ENCODE measurements around the gene LRRC27. TPM values are rescaled to one million over a fixed set of nuclear protein-coding genes. Genes with fewer than 3 reads are reported as not detected.

Gene LRRC27
- total RNA-seq, 1 donor from 2014 or later, result 14.2 TPM

DNA sequence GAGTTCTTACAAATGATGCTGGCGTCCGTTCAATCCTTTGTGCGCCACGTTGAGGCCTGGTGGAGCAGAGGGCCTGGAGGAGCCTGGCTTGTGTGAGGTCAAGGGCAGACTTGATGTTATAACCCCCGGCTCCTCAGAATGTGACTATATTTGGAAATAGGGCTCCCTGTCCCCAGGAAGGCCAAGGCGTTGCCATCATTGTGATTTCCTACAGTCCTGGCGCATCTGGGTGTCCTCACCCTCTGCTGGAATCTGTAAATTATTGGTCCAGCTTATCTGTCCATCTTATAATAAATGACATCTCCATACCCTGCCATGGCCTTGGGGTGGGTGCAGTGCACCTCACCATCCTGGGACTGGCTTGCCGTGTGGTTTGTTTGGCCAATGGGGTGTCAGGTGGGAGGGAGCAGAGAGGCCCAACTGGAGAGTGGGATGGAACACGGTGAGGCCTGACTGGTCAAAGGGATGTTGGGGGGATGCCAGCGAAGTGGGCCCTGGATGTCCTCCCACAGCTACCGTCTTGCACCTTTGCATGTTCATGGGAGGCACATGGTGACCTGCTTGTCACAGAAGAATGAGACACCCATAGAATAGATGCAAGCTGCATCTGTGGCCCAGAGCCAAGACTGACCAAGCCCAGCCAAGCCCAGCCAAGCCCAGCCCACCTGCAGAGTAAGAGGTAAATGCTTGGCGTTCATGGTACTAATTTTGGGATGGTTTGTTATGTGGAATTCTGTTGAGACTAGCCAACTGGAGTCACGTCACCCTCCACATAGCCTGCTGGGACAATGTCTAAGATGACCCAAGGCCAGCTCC, 11.1 kb upstream of the LRRC27 start:
- Mint-ChIP-seq H3K27me3 (no peaks in the 10 kb centered on the region), H3K4me1 (ENCODE audit: unreplicated experiment) (peaks cover 6% of the 10 kb centered on the region), H3K27ac (no peak overlapping the region), H3K4me3 (no peak overlapping the region), H3K9me3 (no peaks in the 10 kb centered on the region), H3K36me3 (peaks cover 12% of the 10 kb centered on the region)
- no peak for DNase-seq (ENCODE audit: extremely low spot score, unreplicated experiment)
- TF ChIP-seq, protein P1, sequence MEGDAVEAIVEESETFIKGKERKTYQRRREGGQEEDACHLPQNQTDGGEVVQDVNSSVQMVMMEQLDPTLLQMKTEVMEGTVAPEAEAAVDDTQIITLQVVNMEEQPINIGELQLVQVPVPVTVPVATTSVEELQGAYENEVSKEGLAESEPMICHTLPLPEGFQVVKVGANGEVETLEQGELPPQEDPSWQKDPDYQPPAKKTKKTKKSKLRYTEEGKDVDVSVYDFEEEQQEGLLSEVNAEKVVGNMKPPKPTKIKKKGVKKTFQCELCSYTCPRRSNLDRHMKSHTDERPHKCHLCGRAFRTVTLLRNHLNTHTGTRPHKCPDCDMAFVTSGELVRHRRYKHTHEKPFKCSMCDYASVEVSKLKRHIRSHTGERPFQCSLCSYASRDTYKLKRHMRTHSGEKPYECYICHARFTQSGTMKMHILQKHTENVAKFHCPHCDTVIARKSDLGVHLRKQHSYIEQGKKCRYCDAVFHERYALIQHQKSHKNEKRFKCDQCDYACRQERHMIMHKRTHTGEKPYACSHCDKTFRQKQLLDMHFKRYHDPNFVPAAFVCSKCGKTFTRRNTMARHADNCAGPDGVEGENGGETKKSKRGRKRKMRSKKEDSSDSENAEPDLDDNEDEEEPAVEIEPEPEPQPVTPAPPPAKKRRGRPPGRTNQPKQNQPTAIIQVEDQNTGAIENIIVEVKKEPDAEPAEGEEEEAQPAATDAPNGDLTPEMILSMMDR (conservative IDR thresholded peaks at IDR 0.05), result no peak

DNA sequence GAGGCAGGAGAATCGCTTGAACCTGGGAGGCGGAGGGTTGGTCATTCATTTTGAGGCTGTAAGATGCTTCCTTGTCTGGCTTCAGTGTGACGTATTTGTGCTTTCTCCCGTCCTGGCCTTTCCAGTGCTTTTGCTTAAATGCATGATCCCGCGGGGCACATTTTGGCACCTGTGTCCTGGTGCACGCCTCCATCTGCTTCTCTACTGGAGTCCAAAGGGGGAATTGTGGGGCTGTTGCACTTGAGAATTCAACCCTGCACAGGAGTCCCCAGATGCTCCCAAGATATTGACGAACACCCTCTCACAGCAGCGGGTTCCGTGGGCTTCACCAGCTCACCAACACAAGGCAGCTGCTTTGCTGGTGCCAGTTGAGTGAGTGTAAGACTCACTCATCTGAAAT, 10.3 kb upstream of the LRRC27 start:
- peaks cover 6% of the 10 kb centered on the region for H3K4me1 Mint-ChIP-seq (ENCODE audit: unreplicated experiment)
- no peaks in the 10 kb centered on the region for H3K9me3 Mint-ChIP-seq
- no peak overlapping the region for H3K4me3 Mint-ChIP-seq
- TF ChIP-seq, protein P1 (conservative IDR thresholded peaks at IDR 0.05), result no peak
- no peak for DNase-seq (ENCODE audit: extremely low spot score, unreplicated experiment)
- H3K27me3 Mint-ChIP-seq, result no peaks in the 10 kb centered on the region
- H3K36me3 Mint-ChIP-seq, result peaks cover 20% of the 10 kb centered on the region
- H3K27ac Mint-ChIP-seq, result no peak overlapping the region

DNA sequence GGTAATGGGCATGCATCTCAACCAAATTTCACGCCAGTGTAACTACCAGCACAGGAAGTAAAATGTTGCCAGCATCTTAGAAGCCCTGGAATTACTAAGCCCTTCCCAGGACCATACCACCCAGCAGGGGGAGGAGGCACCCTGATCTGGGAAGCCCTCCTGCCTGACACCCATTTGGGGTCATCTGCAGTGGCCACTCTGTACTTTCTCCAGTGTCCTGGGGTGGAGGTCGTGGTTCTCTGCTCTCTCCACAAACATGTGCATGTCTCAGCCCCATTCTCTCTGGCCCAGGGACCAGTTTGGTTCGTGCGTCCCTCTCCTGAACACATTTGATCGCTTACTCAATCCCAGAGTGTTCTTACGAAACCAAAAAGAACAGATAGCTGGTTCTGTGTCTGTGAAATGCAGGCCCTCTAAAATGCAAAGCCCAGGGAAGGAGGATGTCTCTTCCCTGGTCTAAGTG, 9.4 kb upstream of the LRRC27 start:
- Mint-ChIP-seq H3K27ac (no peak overlapping the region), H3K9me3 (no peaks in the 10 kb centered on the region), H3K4me3 (no peak overlapping the region), H3K36me3 (peaks cover 26% of the 10 kb centered on the region), H3K27me3 (no peaks in the 10 kb centered on the region), H3K4me1 (ENCODE audit: unreplicated experiment) (peaks cover 6% of the 10 kb centered on the region)
- no peak for DNase-seq (ENCODE audit: extremely low spot score, unreplicated experiment)
- TF ChIP-seq, protein P1 (conservative IDR thresholded peaks at IDR 0.05), result no peak

DNA sequence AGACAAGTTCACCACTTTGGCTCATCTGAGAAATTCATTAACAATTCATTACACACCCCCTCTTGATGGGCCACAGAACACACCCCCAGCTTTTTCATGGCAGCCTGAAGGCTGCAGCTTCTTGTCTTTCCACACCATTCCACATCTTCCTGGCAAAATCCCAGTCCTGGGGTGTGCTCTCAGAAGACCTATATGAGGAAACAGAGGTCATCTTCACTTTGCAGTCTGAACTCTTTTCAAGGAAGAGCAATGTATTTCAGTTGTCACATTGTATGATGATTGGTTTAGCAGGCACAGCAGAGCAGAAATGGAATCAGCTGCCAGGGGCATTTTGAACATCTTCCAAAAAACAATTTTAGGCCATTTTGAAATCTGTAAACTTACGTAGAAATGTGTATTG, 7.8 kb upstream of the LRRC27 start:
- Mint-ChIP-seq H3K4me3 (no peak overlapping the region), H3K9me3 (no peaks in the 10 kb centered on the region), H3K27ac (no peak overlapping the region), H3K27me3 (no peaks in the 10 kb centered on the region), H3K4me1 (ENCODE audit: unreplicated experiment) (peaks cover 6% of the 10 kb centered on the region), H3K36me3 (peaks cover 34% of the 10 kb centered on the region)
- TF ChIP-seq, protein P1 (conservative IDR thresholded peaks at IDR 0.05), result no peak
- DNase-seq (ENCODE audit: extremely low spot score, unreplicated experiment), result no peak

- TF ChIP-seq, protein P1 (conservative IDR thresholded peaks at IDR 0.05), result no peak
- no peaks in the 10 kb centered on the region for H3K9me3 Mint-ChIP-seq
- peaks cover 34% of the 10 kb centered on the region for H3K36me3 Mint-ChIP-seq
- H3K27ac Mint-ChIP-seq, result no peak overlapping the region
- H3K27me3 Mint-ChIP-seq, result no peaks in the 10 kb centered on the region
- H3K4me1 Mint-ChIP-seq (ENCODE audit: unreplicated experiment), result peaks cover 15% of the 10 kb centered on the region
- no peak for DNase-seq (ENCODE audit: extremely low spot score, unreplicated experiment)
- H3K4me3 Mint-ChIP-seq, result no peak overlapping the region
Measured at GRCh38 chr10:132326344-132326889, 5.6 kb upstream of the LRRC27 start.
